Uterus (tissue), 2 donors: ENCODE measurements around the gene CPLX1.

Experiments used
- POLR2A ChIP-seq, 2 donors: fragments of 450-650 bp; IDR thresholded peaks; one replicate each; pipeline ENCODE4 v1.6.1; 2016; ENCODE audit warnings: antibody characterized with exemption in 2 of 2, mild to moderate bottlenecking in 1 of 2, moderate library complexity in 1 of 2
- TF ChIP-seq, protein P1 (sequence below), 4 experiments: fragments of 200-600 bp in 2 of 4; fragments of 450-650 bp in 2 of 4; sonication (generic) in 2 of 4; IDR thresholded peaks; one replicate each; pipeline ENCODE4 v1.5.1; 2016 to 2019; ENCODE audit warnings: antibody characterized with exemption in 4 of 4, mild to moderate bottlenecking in 2 of 4, moderate library complexity in 1 of 4

- TF ChIP-seq, protein P1, sequence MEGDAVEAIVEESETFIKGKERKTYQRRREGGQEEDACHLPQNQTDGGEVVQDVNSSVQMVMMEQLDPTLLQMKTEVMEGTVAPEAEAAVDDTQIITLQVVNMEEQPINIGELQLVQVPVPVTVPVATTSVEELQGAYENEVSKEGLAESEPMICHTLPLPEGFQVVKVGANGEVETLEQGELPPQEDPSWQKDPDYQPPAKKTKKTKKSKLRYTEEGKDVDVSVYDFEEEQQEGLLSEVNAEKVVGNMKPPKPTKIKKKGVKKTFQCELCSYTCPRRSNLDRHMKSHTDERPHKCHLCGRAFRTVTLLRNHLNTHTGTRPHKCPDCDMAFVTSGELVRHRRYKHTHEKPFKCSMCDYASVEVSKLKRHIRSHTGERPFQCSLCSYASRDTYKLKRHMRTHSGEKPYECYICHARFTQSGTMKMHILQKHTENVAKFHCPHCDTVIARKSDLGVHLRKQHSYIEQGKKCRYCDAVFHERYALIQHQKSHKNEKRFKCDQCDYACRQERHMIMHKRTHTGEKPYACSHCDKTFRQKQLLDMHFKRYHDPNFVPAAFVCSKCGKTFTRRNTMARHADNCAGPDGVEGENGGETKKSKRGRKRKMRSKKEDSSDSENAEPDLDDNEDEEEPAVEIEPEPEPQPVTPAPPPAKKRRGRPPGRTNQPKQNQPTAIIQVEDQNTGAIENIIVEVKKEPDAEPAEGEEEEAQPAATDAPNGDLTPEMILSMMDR (IDR thresholded peaks at IDR 0.05) = no peak
- no peak for TF ChIP-seq POLR2A (IDR thresholded peaks at IDR 0.05)
Observed at GRCh38 chr4:785332-786073, 40.4 kb downstream of the CPLX1 start.
